Activated CD4-positive, alpha-beta T cell treated with anti-CD3 and anti-CD28 coated beads, Interleukin-2, amount 50 U/mL, for 48 hours (primary cell): ENCODE measurements around the gene HCRTR1.

Experiments used
- DNase-seq, 2 experiments: peaks; one replicate each; pipeline ENCODE4 v3.0.0-alpha.2; 2020

HCRTR1 gene

DNA sequence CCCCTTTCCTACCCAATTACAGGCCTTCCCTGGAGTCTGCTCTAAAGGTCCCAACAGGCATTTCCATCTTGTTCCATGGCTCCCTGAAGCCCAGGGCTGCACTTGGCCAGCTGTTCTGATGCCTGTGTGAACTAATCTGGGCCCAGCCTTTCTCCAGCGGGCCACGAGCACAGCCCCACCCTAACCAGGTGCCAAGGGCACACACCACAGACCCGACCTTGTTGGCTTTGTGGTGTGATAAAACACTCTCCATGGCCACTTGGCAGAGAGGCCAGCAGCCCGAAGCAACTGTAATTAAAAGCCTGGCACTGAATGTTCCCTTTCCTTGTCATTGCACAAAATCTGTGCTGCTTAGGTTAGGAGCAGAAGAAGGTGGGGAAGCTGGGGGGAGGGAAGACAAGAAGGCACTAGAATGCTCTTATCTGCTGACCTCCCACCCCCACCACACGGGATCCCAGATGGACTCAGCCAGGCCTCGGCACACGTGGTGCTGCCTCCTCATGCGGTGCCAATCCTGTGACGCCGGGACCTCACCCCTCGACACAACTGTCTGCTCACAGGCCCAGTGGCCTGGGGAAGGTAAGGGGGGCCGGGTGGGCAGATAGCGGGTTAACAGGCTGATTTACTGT, 9.9 kb downstream of the HCRTR1 start:
- no peak for DNase-seq

DNA sequence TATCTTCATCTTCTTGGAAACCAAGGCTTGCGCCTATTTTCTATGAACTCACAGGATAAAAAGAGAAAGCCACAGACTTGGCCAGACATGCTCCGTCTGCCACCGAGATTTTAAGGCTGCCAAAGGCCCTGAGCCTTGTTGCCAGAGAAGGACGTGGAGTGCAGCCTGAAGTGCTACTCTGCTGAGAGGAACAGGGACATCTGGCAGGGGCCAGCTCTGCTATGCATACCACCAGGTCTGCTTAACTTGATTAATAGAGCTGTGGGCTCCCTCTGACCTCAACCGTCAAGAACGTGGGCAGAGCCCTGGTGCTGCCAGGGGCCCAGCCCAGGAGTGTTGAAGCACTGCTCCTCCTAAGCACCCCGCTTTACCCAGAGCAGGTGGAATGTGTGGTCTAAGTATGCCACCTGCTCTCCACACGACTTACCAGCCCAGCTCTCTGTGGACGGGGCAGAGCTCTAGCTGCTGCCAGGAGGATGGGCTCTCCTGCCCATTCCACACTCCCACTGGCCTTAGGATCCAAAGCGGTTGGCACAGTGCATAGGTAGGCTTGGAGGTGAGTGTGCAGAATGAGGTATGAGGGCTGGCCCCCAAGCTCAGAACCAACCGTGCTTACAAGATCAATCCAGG, 10.6 kb downstream of the HCRTR1 start:
- no peak for DNase-seq

DNA sequence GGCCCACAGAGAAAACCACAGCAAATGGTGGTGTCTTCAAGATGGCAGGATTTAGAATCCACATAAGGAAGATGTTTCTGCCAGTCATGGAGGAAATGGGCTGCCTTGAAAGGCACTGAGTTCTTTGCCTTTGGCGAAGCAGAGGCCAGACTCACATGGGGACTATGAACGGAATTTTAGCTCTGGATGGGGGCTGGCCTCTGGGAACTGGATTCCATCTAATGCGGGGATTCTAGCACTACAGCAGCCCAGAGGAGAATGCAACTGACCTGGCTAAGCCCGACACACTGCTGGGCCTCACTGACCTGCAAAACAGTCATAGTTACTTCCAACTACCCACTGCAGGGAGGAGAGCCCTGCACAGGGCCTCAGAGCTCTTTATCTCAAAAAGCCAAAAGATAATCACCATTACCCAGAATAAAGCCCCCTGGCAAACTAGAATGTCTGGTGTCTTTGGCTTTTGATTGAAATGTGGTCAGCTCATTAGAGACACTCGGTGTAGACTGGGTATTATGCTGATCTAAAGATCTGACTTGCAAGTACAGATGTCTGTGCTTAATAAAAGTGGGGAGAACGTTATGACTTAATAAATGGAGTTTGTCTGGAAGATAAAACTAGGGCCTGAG, 11.6 kb downstream of the HCRTR1 start:
- DNase-seq = no peak

DNA sequence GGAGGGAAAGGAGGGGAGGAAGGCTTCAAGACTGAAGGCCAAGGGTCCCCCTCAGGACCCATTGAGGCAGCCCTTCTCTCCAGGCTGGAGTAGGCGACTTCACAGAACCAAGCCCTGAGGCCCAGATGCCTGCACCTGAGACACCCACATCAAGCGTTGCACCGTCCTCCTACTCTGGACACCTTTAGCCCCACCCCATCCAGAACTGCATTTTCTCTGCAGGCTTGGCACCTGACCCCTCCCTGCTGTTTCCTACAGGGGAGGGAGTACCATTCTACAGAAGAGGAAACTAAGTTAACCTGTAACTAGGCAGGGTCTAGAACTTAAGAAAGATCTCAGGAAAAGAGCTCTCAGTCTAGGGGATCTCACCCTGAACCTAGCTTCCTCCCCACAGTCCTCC, 15.2 kb downstream of the HCRTR1 start:
- DNase-seq = no peak

GRCh38 chr1:31633117-31633516, 15.6 kb downstream of the HCRTR1 start:
- DNase-seq = peak; percentile 45 to 51

GRCh38 chr1:31637915-31638673, 20.6 kb downstream of the HCRTR1 start:
- DNase-seq = no peak

DNA sequence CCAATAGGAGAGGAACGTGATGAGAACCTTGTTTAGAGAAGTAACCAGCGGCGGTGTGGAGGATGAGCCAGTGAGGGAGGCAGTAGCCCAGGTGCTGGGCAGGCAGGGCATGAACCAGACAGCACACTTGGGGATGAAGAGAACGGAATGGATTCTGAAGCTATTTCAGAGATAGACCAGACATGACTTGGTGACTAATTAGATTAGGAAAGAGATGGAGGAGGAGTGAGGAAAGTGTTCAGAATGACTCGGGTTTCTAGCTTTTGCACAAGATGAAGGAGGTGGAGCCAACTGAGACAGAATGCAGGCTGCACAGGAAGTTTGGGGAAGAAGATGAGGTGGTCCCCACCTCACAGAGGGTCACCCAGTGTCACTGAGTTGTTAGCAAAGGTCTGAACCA, 22.1 kb downstream of the HCRTR1 start:
- no peak for DNase-seq

GRCh38 chr1:31640179-31640578, 22.7 kb downstream of the HCRTR1 start:
- DNase-seq = no peak

DNA sequence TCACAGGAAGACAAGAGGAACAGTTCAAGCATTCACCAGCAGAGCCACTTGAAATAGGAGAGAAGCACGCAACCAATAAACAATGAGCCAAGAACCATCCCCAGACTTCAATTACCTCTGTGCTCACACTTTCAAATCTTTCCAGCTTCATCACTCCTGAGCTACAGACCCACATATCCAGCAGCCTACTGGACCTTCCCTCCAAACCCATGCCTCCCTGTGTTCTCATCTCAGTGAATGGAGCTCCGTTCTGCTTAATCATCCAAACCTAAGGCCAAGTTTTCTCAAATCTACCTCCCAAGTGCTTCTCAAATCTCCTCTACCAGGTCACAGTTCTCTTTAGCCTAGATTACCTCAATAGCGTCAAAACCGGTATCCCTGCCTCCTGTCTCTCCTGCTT, 23.5 kb downstream of the HCRTR1 start:
- no peak for DNase-seq

DNA sequence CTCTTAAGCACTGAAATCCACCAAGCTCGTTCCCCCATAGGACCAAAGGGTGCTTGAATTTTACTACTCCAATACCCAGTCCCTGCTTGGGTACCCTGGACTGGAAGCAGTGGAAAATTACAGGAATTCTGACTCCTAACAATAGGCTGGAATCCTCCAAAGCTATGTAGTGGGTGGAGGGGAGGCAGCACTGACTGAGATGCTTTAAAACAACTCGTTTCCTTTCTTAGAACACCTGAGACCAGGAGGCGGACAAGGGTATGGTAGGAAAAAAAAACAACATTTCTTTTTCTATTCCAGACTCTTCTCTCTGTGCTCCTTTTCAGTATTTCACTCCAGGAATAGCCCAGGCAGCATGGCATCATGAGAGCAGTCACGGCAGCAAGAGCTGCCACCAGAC, 24.9 kb downstream of the HCRTR1 start:
- DNase-seq = no peak

- DNase-seq = no peak
Observed at GRCh38 chr1:31642897-31643296, 25.4 kb downstream of the HCRTR1 start.

- DNase-seq = no peak
Observed at GRCh38 chr1:31643976-31644559, 26.6 kb downstream of the HCRTR1 start.

GRCh38 chr1:31644560-31645273, 27.2 kb downstream of the HCRTR1 start, which contains the start of gene PEF1:
Gene PEF1, minus strand, starts transcription at chr1:31644876. Its CDS starts 12 bp downstream, at chr1:31644864.
- DNase-seq = peak; percentile 100

GRCh38 chr1:31645274-31645568, 27.7 kb downstream of the HCRTR1 start:
- DNase-seq = no peak

DNA sequence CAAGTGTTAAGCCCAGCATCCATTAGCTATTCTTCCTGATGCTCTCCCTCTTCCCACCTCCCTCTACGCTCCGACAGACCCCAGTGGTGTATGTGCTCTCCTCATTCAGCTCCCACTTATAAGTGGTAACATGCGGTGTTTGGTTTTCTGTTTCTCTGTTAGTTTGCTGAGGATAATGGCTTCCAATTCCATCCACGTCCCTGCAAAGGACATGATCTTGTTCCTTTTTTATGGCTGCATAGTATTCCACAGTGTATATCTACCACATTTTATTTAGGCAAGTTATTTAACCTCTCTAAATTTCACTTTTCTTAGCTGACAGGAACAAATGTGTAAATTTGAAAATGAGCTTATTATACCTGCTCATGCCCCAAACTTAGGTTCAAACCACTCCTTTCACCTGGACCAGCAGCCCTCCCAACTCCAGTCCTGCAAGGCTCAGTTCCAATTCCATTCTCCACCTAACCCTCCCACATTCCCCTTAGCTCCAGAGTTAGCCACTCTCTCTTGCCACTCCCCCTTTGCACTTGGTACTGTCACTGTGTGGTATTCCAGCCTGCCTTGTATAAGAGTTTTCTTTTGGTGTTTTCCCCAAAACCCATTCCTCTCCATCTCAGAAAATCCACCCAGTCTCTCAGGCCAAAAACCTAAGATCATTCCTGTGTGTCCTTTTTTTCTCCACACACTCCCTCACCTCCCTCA, 28.9 kb downstream of the HCRTR1 start:
- no peak for DNase-seq

- DNase-seq = no peak
Observed at GRCh38 chr1:31647106-31647505, 29.6 kb downstream of the HCRTR1 start.

GRCh38 chr1:31648190-31648589, 30.7 kb downstream of the HCRTR1 start:
- no peak for DNase-seq

DNA sequence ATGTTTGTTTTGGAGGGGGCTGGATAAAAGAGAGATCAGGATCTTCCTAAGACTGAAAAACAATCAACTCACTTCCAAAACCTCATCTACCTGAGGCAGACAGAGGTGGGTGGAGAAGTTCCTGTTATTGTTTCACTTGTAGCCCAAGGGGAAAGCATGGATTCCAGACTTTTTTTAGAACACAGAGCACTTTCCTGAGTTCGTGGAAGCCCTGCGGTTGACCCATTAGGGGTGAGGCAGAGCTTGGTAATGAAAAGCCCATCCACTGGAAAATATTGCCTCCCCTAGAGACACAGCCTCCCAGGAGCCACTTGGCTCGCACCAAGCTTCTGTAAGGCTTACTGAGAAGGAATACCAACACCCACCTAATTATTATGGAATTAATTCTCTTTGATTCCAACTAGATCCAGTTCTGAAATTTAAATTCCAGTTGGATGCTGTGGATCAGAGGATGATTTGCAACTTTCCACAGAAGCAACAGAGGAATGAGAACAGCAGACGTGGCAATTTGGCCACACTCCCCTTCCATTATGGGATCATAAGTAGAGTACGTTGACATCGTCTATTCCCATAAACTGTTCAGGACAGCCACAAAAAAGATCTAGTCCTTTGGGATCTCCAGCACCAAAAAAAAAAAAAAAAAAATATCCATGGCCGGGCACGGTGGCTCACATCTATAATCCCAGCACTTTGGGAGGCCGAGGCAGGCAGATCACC, 31.3 kb downstream of the HCRTR1 start:
- DNase-seq = no peak

GRCh38 chr1:31650161-31651088, 32.9 kb downstream of the HCRTR1 start:
- DNase-seq = no peak

DNA sequence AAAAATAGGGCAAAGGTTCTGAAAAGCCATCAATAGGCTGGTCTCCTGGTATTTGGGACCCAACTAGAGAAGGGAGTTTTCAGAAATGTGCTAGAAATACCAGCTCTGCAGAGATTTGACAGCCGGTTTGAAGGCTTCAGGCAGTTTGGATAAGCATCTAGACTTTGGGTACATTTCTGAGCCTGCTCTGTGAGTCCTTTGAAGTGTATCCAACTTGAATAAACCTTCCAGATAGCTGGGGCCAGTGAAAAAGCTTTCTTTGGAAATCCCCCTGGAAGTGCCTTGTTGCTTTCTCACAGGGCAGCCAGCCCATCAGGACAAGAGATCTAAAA, 33.6 kb downstream of the HCRTR1 start:
- no peak for DNase-seq
